Endothelial cell (in vitro differentiated cells): ENCODE measurements around the gene GATD1. TPM values are rescaled to one million over a fixed set of nuclear protein-coding genes. Genes with fewer than 3 reads are reported as not detected.

Experiments
- DNase-seq: peaks from one replicate; pipeline ENCODE4 v3.0.0; 2021; ENCODE audit warnings: low spot score
- H3K27ac Mint-ChIP-seq: one replicate; pipeline ENCODE4 v1.8.0; 2021; ENCODE audit warnings: mixed read lengths, inconsistent platforms; ENCODE audit not compliant: unreplicated experiment
- H3K27me3 Mint-ChIP-seq: one replicate; pipeline ENCODE4 v1.8.0; 2021; ENCODE audit warnings: mild to moderate bottlenecking, moderate library complexity, mixed read lengths, inconsistent platforms; ENCODE audit not compliant: unreplicated experiment
- H3K36me3 Mint-ChIP-seq: one replicate; pipeline ENCODE4 v1.8.0; 2021; ENCODE audit warnings: mild to moderate bottlenecking, low read depth, mixed read lengths, inconsistent platforms; ENCODE audit not compliant: unreplicated experiment
- H3K4me1 Mint-ChIP-seq: one replicate; pipeline ENCODE4 v1.8.0; 2021; ENCODE audit warnings: mild to moderate bottlenecking, mixed read lengths, inconsistent platforms; ENCODE audit not compliant: unreplicated experiment
- H3K4me3 Mint-ChIP-seq: one replicate; pipeline ENCODE4 v1.8.0; 2021; ENCODE audit warnings: mild to moderate bottlenecking, mixed read lengths, inconsistent platforms; ENCODE audit not compliant: unreplicated experiment
- H3K9me3 Mint-ChIP-seq: one replicate; pipeline ENCODE4 v1.8.0; 2021; ENCODE audit warnings: mixed read lengths, inconsistent platforms; ENCODE audit not compliant: unreplicated experiment
- CTCF ChIP-seq: fragments of 200-600 bp; sonication (generic); IDR thresholded peaks from one replicate; pipeline ENCODE4 v1.5.0; 2021; ENCODE audit warnings: antibody characterized with exemption; ENCODE audit not compliant: unreplicated experiment
- total RNA-seq: library from RNA; stranded (reverse); fragmentation: NEBNext Ultra II Directional; extraction: Animal tissue kit (Norgen Biotek cat#: 25700); gene quantifications from one replicate; pipeline ENCODE4 v1.2.1, GENCODE V29; 2021; ENCODE audit not compliant: unreplicated experiment

GATD1 gene
- total RNA-seq, 1 donor from 2014 or later, result 36.5 TPM

- no peaks in the 10 kb centered on the region for H3K36me3 Mint-ChIP-seq
- peaks cover 13% of the 10 kb centered on the region for H3K27me3 Mint-ChIP-seq
- DNase-seq, result no peak
- no peaks in the 10 kb centered on the region for H3K9me3 Mint-ChIP-seq
- H3K4me3 Mint-ChIP-seq, result no peak overlapping the region
- TF ChIP-seq CTCF, result no peak
- no peaks in the 10 kb centered on the region for H3K4me1 Mint-ChIP-seq
- no peak overlapping the region for H3K27ac Mint-ChIP-seq
These were observed 56.0 kb downstream of the GATD1 start for GRCh38 chr11:721247-721740.

DNA sequence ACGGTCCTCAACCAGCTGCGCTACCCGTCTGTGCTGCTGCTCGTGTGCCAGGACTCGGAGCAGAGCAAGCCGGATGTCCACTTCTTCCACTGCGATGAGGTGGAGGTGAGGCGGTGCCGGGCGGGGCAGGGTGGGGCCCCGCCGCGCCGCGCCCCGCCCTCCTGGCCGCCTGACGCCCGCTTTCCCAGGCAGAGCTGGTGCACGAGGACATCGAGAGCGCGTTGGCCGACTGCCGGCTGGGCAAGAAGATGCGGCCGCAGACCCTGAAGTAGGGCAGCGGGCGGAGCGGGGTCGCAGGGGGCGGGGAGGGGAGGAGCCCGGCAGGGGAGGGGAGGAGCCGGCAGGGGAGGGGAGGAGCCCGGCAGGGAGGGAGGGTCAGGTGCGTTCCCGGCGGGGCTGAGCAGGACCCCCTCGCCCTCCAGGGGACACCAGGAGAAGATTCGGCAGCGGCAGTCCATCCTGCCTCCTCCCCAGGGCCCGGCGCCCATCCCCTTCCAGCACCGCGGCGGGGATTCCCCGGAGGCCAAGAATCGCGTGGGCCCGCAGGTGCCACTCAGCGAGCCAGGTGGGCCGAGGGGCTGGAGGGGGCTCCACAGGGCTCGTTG, 56.5 kb downstream of the GATD1 start:
- Mint-ChIP-seq H3K27me3 (peaks cover 13% of the 10 kb centered on the region), H3K4me1 (no peaks in the 10 kb centered on the region), H3K36me3 (no peaks in the 10 kb centered on the region), H3K9me3 (no peaks in the 10 kb centered on the region), H3K27ac (no peak overlapping the region), H3K4me3 (no peak overlapping the region)
- no peak for TF ChIP-seq CTCF
- no peak for DNase-seq

- peaks cover 10% of the 10 kb centered on the region for H3K27me3 Mint-ChIP-seq
- no peak overlapping the region for H3K27ac Mint-ChIP-seq
- TF ChIP-seq CTCF, result no peak
- H3K4me1 Mint-ChIP-seq, result no peaks in the 10 kb centered on the region
- no peak overlapping the region for H3K4me3 Mint-ChIP-seq
- H3K36me3 Mint-ChIP-seq, result no peaks in the 10 kb centered on the region
- H3K9me3 Mint-ChIP-seq, result no peaks in the 10 kb centered on the region
- DNase-seq, result no peak
These were observed 57.2 kb downstream of the GATD1 start for GRCh38 chr11:720017-720641.

GRCh38 chr11:719214-720016, 57.9 kb downstream of the GATD1 start:
- no peak overlapping the region for H3K27ac Mint-ChIP-seq
- peaks cover 10% of the 10 kb centered on the region for H3K27me3 Mint-ChIP-seq
- no peaks in the 10 kb centered on the region for H3K4me1 Mint-ChIP-seq
- TF ChIP-seq CTCF, result no peak
- H3K4me3 Mint-ChIP-seq, result no peak overlapping the region
- H3K36me3 Mint-ChIP-seq, result no peaks in the 10 kb centered on the region
- DNase-seq, result no peak
- H3K9me3 Mint-ChIP-seq, result no peaks in the 10 kb centered on the region

Other genes starting within 250 kb of the GATD1 start
- 92.4 TPM for gene HRAS, start 241.9 kb downstream of the GATD1 start, total RNA-seq
- 2.6 TPM for gene LRRC56, start 240.0 kb downstream of the GATD1 start, total RNA-seq
- 4.2 TPM for gene LMNTD2, start 216.7 kb downstream of the GATD1 start, total RNA-seq
- 8.9 TPM for gene RASSF7, start 216.5 kb downstream of the GATD1 start, total RNA-seq
- 29.5 TPM for gene PHRF1, start 201.0 kb downstream of the GATD1 start, total RNA-seq
- gene IRF7, start 161.5 kb downstream of the GATD1 start, total RNA-seq, result 11.6 TPM
- gene CDHR5, start 152.5 kb downstream of the GATD1 start, total RNA-seq, result not detected
- 1.8 TPM for gene SCT, start 150.3 kb downstream of the GATD1 start, total RNA-seq
- 0.33 TPM for gene DRD4, start 140.2 kb downstream of the GATD1 start, total RNA-seq
- gene DEAF1, start 82.3 kb downstream of the GATD1 start, total RNA-seq, result 118 TPM
- gene TMEM80, start 81.7 kb downstream of the GATD1 start, total RNA-seq, result 22.9 TPM
- gene EPS8L2, start 71.3 kb downstream of the GATD1 start, total RNA-seq, result 8.0 TPM
- gene TALDO1, start 30.0 kb downstream of the GATD1 start, total RNA-seq, result 123 TPM
- gene CEND1, start 12.6 kb upstream of the GATD1 start, total RNA-seq, result not detected
- 17.8 TPM for gene SLC25A22, start 20.8 kb upstream of the GATD1 start, total RNA-seq
- gene PIDD1, start 27.7 kb upstream of the GATD1 start, total RNA-seq, result 13.7 TPM
- gene RPLP2, start 32.5 kb upstream of the GATD1 start, total RNA-seq, result 2,188 TPM
- gene PNPLA2, start 41.4 kb upstream of the GATD1 start, total RNA-seq, result 40.5 TPM
- 28.8 TPM for gene CRACR2B, start 50.4 kb upstream of the GATD1 start, total RNA-seq
- 49.6 TPM for gene CD151, start 55.5 kb upstream of the GATD1 start, total RNA-seq
- gene POLR2L, start 65.0 kb upstream of the GATD1 start, total RNA-seq, result 76.7 TPM
- gene TSPAN4, start 65.4 kb upstream of the GATD1 start, total RNA-seq, result 26.4 TPM
- 69.3 TPM for gene CHID1, start 133.3 kb upstream of the GATD1 start, total RNA-seq
- 287 TPM for gene AP2A2, start 148.4 kb upstream of the GATD1 start, total RNA-seq